Kidney epithelial cell (primary cell): Measurements from ENCODE around the gene CDH13. TPM values are rescaled to one million over a fixed set of nuclear protein-coding genes. Genes with fewer than 3 reads are reported as not detected.
A peak's percentile ranks its signal among the peaks of the same experiment; 100 is the strongest.

Source experiments
- DNase-seq: peaks from one replicate; pipeline ENCODE4 v3.0.0-alpha.2; 2010; ENCODE audit warnings: low read depth
- H3K27me3 ChIP-seq: 2 replicates; pipeline ENCODE4 v1.6.0; 2011; ENCODE audit warnings: low read length; ENCODE audit not compliant: control insufficient read depth, insufficient read depth
- H3K36me3 ChIP-seq: 2 replicates; pipeline ENCODE4 v1.5.1; 2011; ENCODE audit warnings: low read length; ENCODE audit not compliant: control insufficient read depth, insufficient read depth
- H3K4me3 ChIP-seq: 2 replicates; pipeline ENCODE4 v1.5.1; 2011; ENCODE audit warnings: low read depth, mild to moderate bottlenecking, control low read depth, low read length
- CTCF ChIP-seq: IDR thresholded peaks from 2 replicates; pipeline ENCODE4 v1.5.1; 2011; ENCODE audit warnings: mild to moderate bottlenecking, moderate library complexity, low read length, control low read depth, inconsistent platforms; ENCODE audit not compliant: insufficient read depth, poor library complexity, severe bottlenecking
- total RNA-seq: library from RNA; depleted of rRNA; stranded (reverse); fragments of >200 nt; gene quantifications from 2 replicates; pipeline ENCODE4 v1.2.3, GENCODE V29; 2015

The CDH13 gene
- total RNA-seq, 1 donor from 2014 or later, result 32.8 TPM

GRCh38 chr16:82616356-82616755 lies 10.4 kb upstream of the CDH13 start:
- Histone ChIP-seq H3K4me3 (no peak overlapping the region), H3K36me3 (no peaks in the 10 kb centered on the region), H3K27me3 (peaks cover 4% of the 10 kb centered on the region)
- no peak for DNase-seq
- TF ChIP-seq CTCF, result no peak

GRCh38 chr16:82621781-82622180 lies 5.0 kb upstream of the CDH13 start:
- TF ChIP-seq CTCF, result no peak
- H3K36me3 ChIP-seq, result no peaks in the 10 kb centered on the region
- DNase-seq, result no peak
- peaks cover 4% of the 10 kb centered on the region for H3K27me3 ChIP-seq
- no peak overlapping the region for H3K4me3 ChIP-seq

DNA sequence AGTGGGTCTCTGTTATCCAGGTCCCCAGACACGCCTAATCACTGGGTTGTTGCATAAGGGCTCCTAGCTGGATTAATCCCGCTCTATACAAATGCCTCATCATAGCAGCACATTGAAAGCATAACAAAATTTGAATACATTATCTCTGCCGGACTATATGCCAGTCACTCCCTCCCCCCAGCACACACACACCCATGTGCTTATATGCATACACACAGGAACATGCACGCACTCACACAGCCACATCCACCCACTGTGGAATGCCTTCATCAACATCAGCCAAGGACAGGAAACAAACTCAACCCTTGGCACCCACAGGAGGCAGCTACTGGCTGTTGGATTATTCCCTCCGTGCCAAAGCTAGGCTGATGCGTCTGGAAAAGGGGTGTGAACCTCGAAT lies 3.5 kb upstream of the CDH13 start:
- no peak for DNase-seq
- Histone ChIP-seq H3K36me3 (no peaks in the 10 kb centered on the region), H3K27me3 (peaks cover 4% of the 10 kb centered on the region), H3K4me3 (no peak overlapping the region)
- TF ChIP-seq CTCF, result no peak

DNA sequence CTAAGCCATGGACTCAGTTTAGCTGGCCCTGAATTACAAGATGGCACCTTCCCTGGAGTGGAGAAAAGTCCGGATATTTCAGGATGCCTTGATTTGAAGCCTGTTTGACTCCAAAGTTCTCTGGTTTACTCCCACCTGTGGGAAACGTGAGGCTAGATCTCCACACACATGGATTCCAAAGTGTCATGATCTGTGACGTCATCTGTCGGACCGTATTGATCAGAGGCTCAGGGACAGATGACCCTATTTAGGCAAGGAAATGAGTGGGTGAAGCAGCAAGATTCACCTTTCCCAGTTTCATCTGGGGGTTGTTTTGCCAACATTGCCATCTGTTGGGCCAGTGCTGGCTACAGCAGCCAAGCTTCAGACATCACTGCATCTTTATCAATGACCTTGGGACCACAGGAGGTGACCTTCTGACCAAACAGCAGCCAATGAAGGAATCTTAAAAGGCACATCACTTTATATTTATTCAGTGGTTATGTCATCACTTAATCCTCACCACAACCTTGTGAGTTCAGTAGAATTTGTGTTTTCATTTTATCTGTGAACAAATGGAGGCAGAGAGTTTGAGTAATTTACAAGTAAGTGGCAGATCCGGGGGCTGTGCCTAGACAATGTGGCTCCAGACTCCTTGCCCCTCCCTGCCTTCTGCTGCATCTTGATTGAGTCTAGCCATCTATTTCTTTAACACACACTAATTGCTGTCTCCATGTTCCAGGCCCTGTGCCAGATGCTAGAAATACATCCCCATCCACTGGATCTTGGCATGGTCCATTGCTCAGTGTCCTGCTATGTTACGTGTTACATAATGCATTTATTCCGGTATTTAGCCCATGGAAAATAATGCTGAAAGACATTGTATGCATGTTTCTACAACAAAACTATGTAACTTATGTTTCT lies 1.5 kb upstream of the CDH13 start:
- DNase-seq, result no peak
- Histone ChIP-seq H3K36me3 (no peaks in the 10 kb centered on the region), H3K4me3 (no peak overlapping the region), H3K27me3 (peaks cover 4% of the 10 kb centered on the region)
- no peak for TF ChIP-seq CTCF

DNA sequence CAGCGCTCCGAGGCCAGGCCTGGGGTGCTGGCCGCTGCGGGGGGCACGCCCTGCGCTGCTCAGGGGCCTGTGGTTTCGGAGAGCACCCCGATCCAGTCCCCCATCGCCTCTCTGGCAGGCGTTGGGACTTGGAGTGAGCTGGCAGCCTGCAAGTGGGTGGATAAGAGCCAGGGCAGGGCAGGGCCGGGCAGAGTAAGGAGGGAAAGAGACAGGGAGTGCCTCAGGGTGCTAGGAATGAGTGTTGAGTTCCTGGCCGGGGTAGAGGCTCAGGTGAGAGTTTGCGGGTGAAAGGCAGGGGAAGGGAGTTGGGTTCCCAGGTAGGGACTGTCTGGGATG lies 1.3 kb downstream of the CDH13 start:
- no peak for TF ChIP-seq CTCF
- Histone ChIP-seq H3K27me3 (peaks cover 2% of the 10 kb centered on the region), H3K4me3 (peak overlapping the region; percentile 69), H3K36me3 (no peaks in the 10 kb centered on the region)
- no peak for DNase-seq

DNA sequence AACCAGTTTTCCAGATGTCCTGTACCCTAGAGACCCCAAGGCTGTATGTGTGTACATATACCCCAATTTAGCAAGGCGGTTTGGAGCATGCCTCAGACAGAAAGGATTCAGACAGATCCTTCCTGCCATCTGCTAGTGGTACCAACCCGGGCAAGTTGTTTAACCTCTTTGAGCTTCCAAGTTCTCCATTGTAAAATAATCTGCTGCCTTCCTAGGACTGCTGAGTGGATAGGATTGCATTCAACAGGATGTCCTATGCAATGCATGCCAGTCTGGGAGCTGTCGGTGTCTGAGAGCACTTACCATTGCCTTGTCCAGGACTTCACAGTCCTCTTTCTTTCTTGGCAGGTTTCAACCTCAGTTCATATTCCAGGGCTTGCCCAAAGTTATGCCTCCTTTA lies 1.9 kb downstream of the CDH13 start:
- no peak for DNase-seq
- peaks cover 2% of the 10 kb centered on the region for H3K27me3 ChIP-seq
- H3K4me3 ChIP-seq, result no peak overlapping the region
- H3K36me3 ChIP-seq, result no peaks in the 10 kb centered on the region
- TF ChIP-seq CTCF, result no peak
